SKM-1 treated with dmso at 0.1 percent for 144 hours (cell line): ENCODE measurements around the gene LIN28A.

Source experiments
- DNase-seq: peaks from one replicate; lab custom pipeline; 2025; ENCODE audit not compliant: unreplicated experiment; lab: John Stamatoyannopoulos, UW

LIN28A gene

DNA sequence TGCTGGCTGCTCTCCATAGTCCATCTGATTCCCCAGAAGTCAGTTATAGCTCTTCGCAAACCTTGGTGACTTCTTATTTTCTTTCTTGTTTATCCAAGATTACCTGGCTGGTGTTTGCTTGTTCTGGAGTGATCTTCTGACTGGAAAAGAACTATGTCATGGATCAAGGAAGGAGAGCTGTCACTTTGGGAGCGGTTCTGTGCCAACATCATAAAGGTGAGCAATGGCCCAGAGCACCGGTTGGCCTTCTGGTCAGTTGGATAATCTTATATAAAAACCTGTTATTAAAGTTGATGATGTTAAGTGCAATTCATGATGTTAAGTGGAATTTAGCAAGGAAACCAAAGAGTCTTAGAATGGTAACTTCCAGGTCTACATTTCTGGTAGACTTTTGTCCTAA, 22.2 kb downstream of the LIN28A start:
- DNase-seq, result no peak

DNA sequence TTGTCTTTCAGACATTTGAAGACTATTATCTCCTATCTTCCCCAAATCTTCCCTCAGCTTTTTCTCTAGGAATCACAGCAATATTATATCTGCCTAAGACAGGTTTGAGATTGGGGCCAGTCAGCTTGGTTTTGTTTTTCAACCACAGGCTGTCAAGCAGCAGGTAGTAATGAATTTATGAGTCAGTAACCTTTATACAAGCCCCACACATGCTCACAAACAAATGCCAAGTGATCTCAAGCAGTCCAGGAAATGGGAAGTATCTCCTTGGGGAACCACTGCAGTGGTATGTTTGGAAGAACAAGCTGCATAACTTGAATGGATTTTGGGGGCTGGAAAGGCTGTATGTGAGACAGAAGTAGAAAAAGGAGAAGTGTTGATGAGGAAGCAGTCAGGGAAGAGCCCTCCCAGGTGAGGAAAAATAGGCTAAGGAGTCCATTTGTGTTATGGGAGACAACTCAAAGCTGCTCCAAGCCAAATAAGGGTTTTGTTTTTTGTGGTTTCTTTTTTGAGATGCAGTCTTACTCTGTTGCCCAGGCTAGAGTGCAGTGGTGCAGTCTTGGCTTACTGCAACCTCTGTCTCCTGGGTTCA, 23.6 kb downstream of the LIN28A start:
- no peak for DNase-seq

- no peak for DNase-seq
These were observed 27.4 kb downstream of the LIN28A start for GRCh38 chr1:26438041-26438440.

- DNase-seq, result no peak
These were observed 29.6 kb downstream of the LIN28A start for GRCh38 chr1:26440259-26440658.

DNA sequence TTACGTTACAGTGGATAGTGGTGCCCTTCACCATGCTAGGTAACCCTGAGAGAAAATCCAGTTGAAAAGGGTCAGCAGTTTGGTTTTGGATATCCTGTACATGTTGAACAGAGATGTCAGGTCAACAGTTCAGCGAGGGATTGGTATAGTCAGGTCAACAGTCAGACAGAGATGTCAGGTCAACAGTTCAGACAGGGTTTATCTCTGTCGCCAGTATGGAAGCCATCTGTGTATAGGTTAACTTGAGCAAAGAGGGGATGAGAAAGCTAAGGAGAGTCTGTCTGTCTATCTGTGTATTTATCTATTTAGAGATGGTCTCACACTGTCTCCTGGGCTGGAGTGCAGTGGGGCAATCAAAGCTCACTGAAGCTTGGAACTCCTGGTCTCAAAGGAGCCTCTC, 39.3 kb downstream of the LIN28A start:
- DNase-seq, result no peak

GRCh38 chr1:26450908-26451307, 40.3 kb downstream of the LIN28A start:
- DNase-seq, result no peak

DNA sequence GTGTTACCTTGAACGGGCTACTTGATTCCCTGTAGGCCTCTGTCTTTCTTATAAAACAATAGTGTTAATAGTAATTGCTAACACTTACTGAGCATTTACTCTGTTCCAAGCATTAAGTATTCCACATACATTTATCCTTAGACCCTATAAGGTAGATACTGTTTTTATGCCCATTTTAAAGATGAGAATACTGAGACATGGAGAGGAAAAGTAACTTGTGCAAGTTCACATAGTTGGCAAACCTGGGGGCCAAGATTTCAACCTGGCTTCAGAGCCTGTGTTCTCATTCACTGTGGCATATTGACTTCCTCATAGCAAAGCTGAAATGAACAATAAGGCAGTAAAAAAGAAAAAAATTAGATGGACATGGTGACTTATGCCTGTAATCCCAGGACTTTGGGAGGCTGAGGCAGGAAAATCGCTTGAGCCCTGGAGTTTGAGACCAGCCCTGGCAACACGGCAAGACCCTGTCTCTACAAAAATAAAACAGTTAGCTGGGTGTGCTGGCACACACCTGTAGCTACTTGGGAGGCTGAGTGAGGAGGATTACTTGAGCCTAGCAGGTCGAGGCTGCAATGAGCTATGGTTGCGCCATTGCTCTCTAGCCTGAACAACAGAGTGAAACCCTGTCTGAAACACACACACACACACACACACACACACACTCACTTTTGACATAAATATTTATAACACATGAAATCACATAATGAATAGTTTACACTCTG, 42.0 kb downstream of the LIN28A start:
- no peak for DNase-seq

DNA sequence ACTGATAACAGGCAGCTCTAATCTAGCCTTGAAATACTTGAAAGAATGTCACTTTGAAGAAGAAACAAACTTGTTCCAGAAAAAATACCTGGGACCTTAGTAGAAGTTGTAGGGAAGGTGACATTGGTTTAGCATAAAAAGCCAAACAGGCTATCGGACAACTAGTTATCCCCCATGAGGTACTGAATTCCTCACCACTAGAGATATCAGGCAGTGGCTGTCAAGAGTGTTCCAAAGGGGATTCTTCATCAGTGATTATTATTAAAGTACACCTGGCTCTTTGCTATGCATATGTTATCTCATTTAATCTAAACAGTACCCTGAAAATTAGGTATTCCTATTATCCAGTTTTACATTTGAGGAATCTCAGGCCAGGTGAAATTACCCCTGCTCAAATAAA, 48.5 kb downstream of the LIN28A start:
- no peak for DNase-seq

DNA sequence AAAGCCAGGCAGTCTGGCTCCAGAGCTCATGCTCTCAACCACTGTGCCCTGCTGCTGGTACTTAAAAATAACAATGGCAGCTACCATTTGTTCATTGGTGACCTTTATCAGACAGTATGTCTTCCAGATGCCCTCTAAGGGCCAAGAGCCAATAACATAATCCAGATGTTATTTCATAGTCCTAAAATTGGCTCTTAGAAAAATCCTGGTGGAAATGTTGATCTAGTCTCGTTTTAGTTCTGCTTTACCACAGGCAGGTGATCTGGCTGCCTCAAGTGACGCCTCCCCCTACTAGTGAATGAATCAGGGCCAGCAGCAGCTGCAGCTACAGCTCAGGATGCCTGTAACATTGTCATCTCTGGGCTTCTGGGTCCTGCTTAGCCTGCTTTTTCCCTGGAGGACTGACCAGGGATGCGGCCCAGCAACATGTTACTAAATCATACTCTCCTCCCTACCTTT, 49.0 kb downstream of the LIN28A start:
- no peak for DNase-seq

DNA sequence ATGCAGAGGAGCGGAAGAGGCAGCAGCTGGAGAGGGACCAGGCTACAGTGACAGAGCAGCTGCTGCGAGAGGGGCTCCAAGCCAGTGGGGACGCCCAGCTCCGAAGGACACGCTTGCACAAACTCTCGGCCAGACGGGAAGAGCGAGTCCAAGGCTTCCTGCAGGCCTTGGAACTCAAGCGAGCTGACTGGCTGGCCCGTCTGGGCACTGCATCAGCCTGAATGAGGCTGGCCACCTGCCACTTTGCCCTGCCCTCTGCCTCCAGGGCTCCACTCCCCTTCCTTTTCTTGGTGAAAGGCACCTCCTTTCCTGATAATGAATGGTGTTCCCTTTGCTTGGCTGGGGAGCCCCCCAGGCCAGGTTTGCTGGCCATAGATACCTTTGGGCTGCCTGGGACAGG, 58.3 kb downstream of the LIN28A start:
- DNase-seq, result no peak

DNA sequence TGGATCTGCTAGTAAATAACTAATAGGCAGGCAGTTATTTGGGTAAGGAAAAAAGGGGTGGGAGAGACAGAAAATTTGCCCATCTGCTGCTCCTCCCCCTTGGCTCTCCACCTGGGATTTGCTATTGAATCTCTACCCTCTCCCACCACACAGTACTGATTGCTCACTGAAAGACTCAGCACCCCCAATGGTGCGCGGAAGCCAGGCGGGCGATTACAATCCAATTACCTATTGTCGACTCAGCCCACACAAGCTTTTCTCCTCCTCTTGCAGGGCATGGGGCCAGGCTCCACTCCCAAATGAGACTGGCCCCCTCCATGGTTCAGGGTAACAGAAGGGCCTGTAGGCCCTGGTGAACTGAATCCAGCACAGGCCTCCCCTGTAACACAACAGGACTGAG, 58.9 kb downstream of the LIN28A start:
- DNase-seq, result no peak

DNA sequence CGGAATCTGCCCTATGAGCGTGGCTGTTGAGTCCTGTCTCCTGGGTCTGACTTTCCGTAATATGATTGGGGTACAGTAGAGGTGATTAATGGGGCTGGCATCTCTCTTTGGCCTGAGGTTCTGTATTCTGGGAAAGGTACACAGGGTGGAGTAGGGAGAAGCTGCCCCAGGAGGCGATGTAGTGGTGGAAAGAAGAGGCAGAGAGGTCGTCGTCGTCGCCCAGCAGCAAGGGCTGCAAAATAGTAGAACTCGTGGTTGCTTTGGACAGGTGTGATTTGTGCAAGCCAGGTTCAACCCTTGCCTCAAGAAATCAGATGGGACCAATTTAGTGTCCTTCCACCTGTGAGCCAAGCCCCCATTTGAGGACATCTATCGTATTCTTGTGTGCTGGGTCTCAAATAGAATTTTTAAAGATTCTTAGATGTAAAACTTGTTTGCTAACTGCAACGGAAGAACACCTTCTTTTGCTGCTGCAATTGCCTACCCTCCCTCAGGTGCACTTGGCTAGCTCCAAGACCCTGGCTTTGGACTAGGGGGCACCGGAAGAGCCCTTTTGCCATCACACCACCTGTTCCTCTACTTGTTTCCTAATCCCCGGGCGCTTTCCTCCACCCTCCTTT, 60.4 kb downstream of the LIN28A start:
- DNase-seq, result no peak

DNA sequence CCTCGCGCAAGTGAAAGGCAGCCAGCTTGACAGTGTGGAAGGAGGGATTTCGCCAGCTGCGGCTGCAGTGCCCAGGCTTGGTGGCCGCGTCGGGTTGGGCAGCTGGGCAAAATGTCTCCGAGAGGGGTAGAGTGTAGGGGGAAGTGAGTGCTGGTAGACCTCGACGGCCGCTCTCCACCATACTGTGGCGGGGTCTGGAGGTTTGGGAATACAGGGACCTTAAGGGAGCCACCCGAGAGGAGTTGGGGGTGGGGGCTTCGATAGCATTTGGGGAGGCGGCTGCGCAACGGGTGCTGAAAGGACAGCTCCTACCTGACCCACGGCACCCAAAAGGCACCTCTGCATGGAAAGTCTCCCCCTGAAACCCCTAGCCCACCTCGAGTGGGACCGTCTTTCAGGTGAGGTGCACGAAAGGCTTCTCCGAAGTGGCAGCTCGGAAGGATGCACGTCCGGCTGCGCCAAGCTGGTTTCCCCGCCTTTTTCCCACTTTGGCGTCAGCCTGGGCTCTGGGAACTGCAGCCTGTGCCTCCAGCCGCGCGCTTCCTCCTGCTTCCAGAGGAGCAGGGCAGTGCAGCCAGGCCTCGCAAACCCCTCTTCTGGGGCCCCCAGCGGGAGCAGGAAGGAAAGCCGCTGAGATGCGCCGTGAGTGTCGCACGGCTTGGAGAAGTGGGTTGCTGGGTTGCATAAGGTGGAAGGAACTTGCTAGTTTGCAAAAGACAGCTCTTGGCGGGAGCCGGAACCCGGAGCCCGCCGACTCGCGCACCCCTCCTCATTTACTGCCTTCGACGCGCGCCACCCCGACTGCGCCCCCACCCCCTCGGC, 61.1 kb downstream of the LIN28A start:
- DNase-seq, result peak; percentile 98

DNA sequence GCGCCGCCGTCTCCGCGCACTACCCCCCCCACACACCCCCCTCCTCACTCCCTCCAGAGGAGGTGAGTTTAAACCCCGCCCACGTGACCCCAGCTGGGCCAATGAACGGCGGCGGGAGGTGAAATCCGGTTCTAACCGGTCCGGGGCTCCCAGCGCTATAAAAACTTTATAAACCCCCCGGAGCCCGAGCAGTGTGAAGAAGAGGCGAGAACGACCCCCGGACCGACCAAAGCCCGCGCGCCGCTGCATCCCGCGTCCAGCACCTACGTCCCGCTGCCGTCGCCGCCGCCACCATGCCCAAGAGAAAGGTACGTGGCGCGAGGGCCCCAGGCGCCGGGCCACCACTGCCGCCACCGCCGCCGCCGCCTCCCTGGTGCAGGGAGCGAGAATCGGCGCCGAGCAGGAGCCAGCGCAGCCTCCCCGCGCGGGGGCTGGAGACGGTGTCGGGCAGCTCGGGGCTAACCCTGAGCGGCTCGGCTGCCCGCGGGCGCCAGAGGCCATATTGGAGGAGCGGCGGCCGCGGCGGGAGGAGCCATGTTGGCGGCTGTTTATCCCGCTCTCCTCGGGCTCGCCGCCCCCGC, 61.8 kb downstream of the LIN28A start, which contains the start of gene HMGN2:
HMGN2 (plus strand) TSS at position 121 of the 581 bp plus-strand sequence; CDS start at position 294, 173 bp downstream.
- DNase-seq, result peak; percentile 98

GRCh38 chr1:26472901-26473845, 62.6 kb downstream of the LIN28A start:
- DNase-seq, result peak; percentile 94

GRCh38 chr1:26474818-26475217, 64.2 kb downstream of the LIN28A start:
- no peak for DNase-seq

DNA sequence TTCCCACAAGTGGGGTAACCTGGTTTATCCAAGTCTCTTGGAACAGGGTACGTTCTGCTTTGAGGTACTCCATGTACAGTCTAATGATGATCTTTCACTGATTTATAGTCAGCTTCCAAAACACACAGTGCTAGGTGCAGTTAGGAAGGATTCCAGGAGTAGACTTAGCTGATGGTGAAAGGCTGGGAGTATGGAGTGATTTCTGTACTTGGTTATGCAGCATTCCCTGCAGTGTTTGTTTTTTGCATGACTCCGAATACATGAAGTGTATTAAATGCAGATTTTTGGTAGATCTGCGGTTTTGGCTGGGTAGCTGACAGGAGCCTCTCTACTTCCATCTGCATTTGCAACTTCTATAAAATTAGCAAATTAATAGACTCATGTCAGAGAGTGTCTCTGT, 65.4 kb downstream of the LIN28A start:
- no peak for DNase-seq

GRCh38 chr1:26476958-26477357, 66.3 kb downstream of the LIN28A start:
- no peak for DNase-seq

DNA sequence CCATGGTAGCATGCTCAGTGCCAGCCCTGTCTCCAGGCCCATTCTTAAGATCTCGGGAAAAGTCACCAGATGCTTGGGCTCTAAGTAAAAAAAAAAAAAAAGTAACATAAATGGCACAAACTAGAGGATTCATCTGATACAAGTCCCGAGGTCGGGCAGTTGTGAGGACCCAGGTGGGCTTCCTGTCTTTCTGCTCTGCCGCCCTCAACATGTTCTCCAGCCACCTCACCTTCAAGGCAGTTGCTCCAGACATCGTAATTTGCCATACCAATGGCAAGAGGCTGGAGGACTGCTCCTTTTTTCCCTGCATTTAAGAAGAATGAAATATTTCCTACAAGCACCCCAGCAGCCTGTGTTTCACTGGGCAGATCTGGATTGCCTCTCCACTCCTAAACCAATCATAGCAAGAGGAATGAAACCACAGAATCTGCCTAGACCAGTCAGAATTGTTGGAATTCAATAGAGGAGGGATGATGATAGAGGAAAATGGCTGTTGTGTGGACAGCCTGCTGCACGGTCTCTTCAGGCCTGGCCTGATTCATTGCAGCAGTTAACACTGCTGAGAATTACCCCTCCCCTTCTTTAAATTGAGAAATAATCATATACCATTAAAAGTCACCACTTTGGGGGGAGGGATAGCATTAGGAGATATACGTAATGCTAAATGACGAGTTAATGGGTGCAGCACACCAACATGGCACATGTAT, 67.0 kb downstream of the LIN28A start:
- DNase-seq, result no peak
